ENCODE results near the gene FARS2. TPM values are rescaled to one million over a fixed set of nuclear protein-coding genes. Genes with fewer than 3 reads are reported as not detected.

Gene FARS2
- polyA plus RNA-seq, 1 of the 3 experiments (the other 2 are of a cell fraction) = 12.5 TPM

DNA sequence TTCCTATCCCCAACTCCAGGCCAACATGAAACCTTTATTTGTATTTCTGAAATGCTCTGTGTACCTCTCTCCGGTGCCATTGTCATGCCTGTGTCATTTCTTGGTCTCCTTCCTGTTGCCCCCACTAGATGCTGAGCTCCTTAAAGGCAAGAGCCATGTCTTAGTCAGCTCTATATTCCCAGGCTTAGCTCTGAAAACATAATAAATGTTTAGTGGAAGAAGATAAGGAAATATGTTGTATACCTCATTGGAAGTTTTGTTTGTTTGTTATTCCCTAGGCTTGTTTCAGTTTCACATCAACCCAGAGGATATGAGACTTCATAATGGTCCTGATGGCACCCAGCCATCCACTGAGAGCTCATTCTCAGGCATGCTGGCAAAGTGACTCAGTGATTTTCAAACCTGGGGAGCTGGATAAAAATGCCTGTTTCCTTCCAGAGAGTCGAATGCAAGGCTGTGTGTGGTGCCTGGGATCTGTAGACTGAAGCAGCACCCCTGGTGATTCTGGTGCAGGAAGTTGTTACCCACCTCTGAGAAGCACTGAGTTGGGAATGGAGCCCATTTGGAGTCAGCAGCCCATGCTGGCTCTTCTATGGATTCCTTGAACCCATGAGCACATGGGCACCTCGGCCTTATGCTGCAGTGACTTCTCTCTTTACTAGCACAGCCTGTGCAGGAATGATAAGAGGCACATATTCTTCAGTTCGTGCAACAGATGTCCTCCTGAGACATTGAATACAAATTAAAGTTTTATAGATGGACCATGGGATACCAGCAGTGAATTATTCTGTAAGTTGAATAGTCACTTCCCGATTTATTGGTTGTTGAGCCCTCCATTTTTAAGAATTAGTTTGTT lies 205.2 kb downstream of the FARS2 start:
- TF ChIP-seq NFIC (IDR thresholded peaks at IDR 0.05; ENCODE audit: borderline replicate concordance) (peak; percentile 73), FOXM1 (IDR thresholded peaks at IDR 0.05; ENCODE audit: low read depth) (no peak), REST (IDR thresholded peaks at IDR 0.05; ENCODE audit: low read depth, low read length) (no peak), RFX5 (IDR thresholded peaks at IDR 0.05; ENCODE audit: low read length) (no peak), USF1 (IDR thresholded peaks at IDR 0.05; ENCODE audit: borderline replicate concordance, low read depth) (no peak), GABPA (IDR thresholded peaks at IDR 0.05; ENCODE audit: low read depth) (no peak), EZH2phosphoT487 (IDR thresholded peaks at IDR 0.05; ENCODE audit: borderline replicate concordance, low read depth) (no peak), JUND (IDR thresholded peaks at IDR 0.05) (peak; percentile 32; the same call in 1 of the 2 replicates), TCF12 (IDR thresholded peaks at IDR 0.05) (peak; percentile 26; the same call in 1 of the 2 replicates), ELF1 (IDR thresholded peaks at IDR 0.05) (no peak), TAF1 (IDR thresholded peaks at IDR 0.05; ENCODE audit: borderline replicate concordance, low read depth, low read length) (no peak), FOSL2 (IDR thresholded peaks at IDR 0.05; ENCODE audit: borderline replicate concordance, low read depth) (peak; percentile 62; the same call in 1 of the 2 replicates)
- TF ChIP-seq, protein P1, sequence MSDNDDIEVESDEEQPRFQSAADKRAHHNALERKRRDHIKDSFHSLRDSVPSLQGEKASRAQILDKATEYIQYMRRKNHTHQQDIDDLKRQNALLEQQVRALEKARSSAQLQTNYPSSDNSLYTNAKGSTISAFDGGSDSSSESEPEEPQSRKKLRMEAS (IDR thresholded peaks at IDR 0.05; ENCODE audit: low read depth) = 0 out of 2 replicates have a peak, but pooled peaks have one; percentile 10
- TF ChIP-seq, protein P2, sequence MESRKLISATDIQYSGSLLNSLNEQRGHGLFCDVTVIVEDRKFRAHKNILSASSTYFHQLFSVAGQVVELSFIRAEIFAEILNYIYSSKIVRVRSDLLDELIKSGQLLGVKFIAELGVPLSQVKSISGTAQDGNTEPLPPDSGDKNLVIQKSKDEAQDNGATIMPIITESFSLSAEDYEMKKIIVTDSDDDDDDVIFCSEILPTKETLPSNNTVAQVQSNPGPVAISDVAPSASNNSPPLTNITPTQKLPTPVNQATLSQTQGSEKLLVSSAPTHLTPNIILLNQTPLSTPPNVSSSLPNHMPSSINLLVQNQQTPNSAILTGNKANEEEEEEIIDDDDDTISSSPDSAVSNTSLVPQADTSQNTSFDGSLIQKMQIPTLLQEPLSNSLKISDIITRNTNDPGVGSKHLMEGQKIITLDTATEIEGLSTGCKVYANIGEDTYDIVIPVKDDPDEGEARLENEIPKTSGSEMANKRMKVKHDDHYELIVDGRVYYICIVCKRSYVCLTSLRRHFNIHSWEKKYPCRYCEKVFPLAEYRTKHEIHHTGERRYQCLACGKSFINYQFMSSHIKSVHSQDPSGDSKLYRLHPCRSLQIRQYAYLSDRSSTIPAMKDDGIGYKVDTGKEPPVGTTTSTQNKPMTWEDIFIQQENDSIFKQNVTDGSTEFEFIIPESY (IDR thresholded peaks at IDR 0.05; ENCODE audit: borderline replicate concordance, low read depth) = no peak
- TF ChIP-seq, protein P3, sequence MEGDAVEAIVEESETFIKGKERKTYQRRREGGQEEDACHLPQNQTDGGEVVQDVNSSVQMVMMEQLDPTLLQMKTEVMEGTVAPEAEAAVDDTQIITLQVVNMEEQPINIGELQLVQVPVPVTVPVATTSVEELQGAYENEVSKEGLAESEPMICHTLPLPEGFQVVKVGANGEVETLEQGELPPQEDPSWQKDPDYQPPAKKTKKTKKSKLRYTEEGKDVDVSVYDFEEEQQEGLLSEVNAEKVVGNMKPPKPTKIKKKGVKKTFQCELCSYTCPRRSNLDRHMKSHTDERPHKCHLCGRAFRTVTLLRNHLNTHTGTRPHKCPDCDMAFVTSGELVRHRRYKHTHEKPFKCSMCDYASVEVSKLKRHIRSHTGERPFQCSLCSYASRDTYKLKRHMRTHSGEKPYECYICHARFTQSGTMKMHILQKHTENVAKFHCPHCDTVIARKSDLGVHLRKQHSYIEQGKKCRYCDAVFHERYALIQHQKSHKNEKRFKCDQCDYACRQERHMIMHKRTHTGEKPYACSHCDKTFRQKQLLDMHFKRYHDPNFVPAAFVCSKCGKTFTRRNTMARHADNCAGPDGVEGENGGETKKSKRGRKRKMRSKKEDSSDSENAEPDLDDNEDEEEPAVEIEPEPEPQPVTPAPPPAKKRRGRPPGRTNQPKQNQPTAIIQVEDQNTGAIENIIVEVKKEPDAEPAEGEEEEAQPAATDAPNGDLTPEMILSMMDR (IDR thresholded peaks at IDR 0.05) = no peak
- no peaks in the 10 kb centered on the region for H3K79me2 ChIP-seq (ENCODE audit: insufficient read depth)
- no peaks in the 10 kb centered on the region for H4K20me1 ChIP-seq (ENCODE audit: insufficient read depth)
- H3K4me1 ChIP-seq (ENCODE audit: control insufficient read depth in 1 of 2, insufficient read depth in 2 of 2, low read depth in 1 of 2, low read length in 1 of 2) = peaks cover 14 to 29% of the 10 kb centered on the region in 2 experiments; a peak in 3 of 4 replicates
- WGBS (ENCODE audit: low lambda C conversion rate) = 79% methylated on average over 5 of the region's 5 CpGs
- no peaks in the 10 kb centered on the region for H3K9me2 ChIP-seq
- H3K27ac ChIP-seq (ENCODE audit: low read depth in 2 of 2, low read length in 1 of 2) = peak overlapping the region in 1 of 2 experiments; percentile 43; a peak in 2 of 4 replicates
- 0 out of 4 replicates have a peak overlapping the region, but pooled peaks of 1 of the 2 experiments have one; percentile 0 for H3K4me3 ChIP-seq (ENCODE audit: low read depth in 2 of 2, low read length in 1 of 2)
- no peaks in the 10 kb centered on the region for H3K9me3 ChIP-seq
- ChIA-PET CTCF (interaction anchor here (1.4 kb wide), 1 partner anchor 44 kb away, joined by 4 read pairs; no protein-coding TSS in a partner anchor), POLR2A (no interaction called here)
- H2AFZ ChIP-seq (ENCODE audit: low read depth) = no peak overlapping the region
- no peak overlapping the region for H3K4me2 ChIP-seq
- no peak for DNase-seq
- no peaks in the 10 kb centered on the region for H3K36me3 ChIP-seq (replicated peaks in 1 of 2; ENCODE audit: control insufficient read depth in 1 of 2, insufficient read depth in 2 of 2, low read length in 1 of 2)
- H3F3A ChIP-seq (replicated peaks; ENCODE audit: insufficient read depth) = peaks cover 5% of the 10 kb centered on the region
- H3K9ac ChIP-seq = no peak overlapping the region
- no peaks in the 10 kb centered on the region for H3K27me3 ChIP-seq (ENCODE audit: insufficient read depth)
